ENCODE data around the gene ZFPM1. TPM values are rescaled to one million over a fixed set of nuclear protein-coding genes. Genes with fewer than 3 reads are reported as not detected.

Gene ZFPM1
- polyA plus RNA-seq, 1 of the 3 experiments (the other 2 are of a cell fraction) = 1.2 TPM

DNA sequence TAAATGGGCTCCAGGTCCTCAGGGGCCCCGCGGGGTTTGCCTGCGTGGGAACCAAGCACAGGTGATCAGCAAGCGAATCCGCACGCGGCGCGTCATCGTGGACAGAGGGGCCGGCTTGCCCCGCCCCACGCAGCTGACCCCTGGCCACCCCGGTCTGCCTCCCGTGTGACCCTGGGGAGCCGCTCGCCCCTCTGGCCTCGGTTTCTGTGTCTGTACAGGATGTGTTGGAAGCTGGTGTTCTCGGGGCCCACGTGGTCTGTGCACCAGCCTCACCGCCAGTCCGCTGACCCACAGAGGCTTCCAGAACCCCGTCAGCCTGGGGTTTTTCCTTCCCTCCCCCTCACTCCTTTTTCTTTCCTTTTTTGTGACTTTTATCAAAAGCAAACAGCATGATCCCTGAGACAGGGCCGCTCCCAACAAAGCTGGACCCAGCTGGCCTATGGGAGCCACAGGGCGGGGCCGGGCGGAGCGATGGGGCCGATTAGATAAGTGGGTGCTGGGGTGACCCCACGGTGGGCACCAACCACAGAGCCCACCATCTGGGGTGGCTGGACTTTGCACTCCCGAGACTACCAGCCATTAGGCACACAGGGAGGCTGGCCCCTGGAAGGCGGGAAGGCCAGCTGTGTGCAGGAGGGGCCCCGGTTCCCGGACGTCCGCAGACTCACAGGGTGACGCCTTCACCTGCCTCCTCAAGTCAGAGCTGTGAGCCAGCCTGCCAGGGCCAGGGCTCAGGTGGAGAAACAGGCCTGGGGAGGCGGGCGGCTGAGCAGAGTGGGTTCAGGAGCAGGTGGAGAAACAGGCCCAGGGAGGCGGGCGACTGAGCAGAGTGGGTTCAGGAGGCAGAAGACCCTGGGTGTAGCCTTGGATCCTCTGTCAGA is 56.0 kb downstream of the ZFPM1 start:
- Histone ChIP-seq H3K27ac (ENCODE audit: low read depth in 2 of 2, low read length in 1 of 2) (no peak overlapping the region; a peak in 1 of 4 replicates), H4K20me1 (ENCODE audit: insufficient read depth) (0 out of 2 replicates have a peak, but pooled peaks cover 7% of the 10 kb centered on the region), H3K4me1 (ENCODE audit: control insufficient read depth in 1 of 2, insufficient read depth in 2 of 2, low read depth in 1 of 2, low read length in 1 of 2) (peaks cover 0 to 69% of the 10 kb centered on the region in 2 experiments; a peak in 1 of 4 replicates), H3K79me2 (ENCODE audit: insufficient read depth) (no peaks in the 10 kb centered on the region), H3K9ac (no peak overlapping the region), H3K36me3 (replicated peaks in 1 of 2; ENCODE audit: control insufficient read depth in 1 of 2, insufficient read depth in 2 of 2, low read length in 1 of 2) (no peaks in the 10 kb centered on the region), H3K9me3 (no peaks in the 10 kb centered on the region), H3K27me3 (ENCODE audit: insufficient read depth) (no peaks in the 10 kb centered on the region), H3K4me3 (ENCODE audit: low read depth in 2 of 2, low read length in 1 of 2) (no peak overlapping the region), H3F3A (replicated peaks; ENCODE audit: insufficient read depth) (no peaks in the 10 kb centered on the region), H2AFZ (ENCODE audit: low read depth) (no peak overlapping the region), H3K9me2 (no peaks in the 10 kb centered on the region), H3K4me2 (no peak overlapping the region)
- WGBS (ENCODE audit: low lambda C conversion rate) = 94% methylated on average over 32 of the region's 41 CpGs
- ChIA-PET POLR2A (no interaction called here), CTCF (interaction anchor here (1.0 to 1.8 kb wide), 6 partner anchors 9 to 53 kb away, joined by 3 to 8 read pairs (median 4); no protein-coding TSS in a partner anchor)
- no peak for DNase-seq
- no peak for TF ChIP-seq NFIC (IDR thresholded peaks at IDR 0.05; ENCODE audit: borderline replicate concordance)
- TF ChIP-seq TAF1 (IDR thresholded peaks at IDR 0.05; ENCODE audit: borderline replicate concordance, low read depth, low read length) = no peak
- no peak for TF ChIP-seq IRF3 (IDR thresholded peaks at IDR 0.05; ENCODE audit: low read depth, low read length)
- TF ChIP-seq, protein P1, sequence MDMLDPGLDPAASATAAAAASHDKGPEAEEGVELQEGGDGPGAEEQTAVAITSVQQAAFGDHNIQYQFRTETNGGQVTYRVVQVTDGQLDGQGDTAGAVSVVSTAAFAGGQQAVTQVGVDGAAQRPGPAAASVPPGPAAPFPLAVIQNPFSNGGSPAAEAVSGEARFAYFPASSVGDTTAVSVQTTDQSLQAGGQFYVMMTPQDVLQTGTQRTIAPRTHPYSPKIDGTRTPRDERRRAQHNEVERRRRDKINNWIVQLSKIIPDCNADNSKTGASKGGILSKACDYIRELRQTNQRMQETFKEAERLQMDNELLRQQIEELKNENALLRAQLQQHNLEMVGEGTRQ (IDR thresholded peaks at IDR 0.05; ENCODE audit: borderline replicate concordance, low read depth, low read length) = no peak
- no peak for TF ChIP-seq JUND (IDR thresholded peaks at IDR 0.05)

- CTCF ChIA-PET = interaction anchor here (1.0 to 1.8 kb wide), 6 partner anchors 10 to 53 kb away, joined by 3 to 8 read pairs (median 4); no protein-coding TSS in a partner anchor
- POLR2A ChIA-PET = no interaction called here
- H2AFZ ChIP-seq (ENCODE audit: low read depth) = no peak overlapping the region
- no peak for TF ChIP-seq CTCF (IDR thresholded peaks at IDR 0.05)
- no peak for TF ChIP-seq YY1 (IDR thresholded peaks at IDR 0.05; ENCODE audit: low read depth)
- TF ChIP-seq ELF1 (IDR thresholded peaks at IDR 0.05) = no peak
- no peak for TF ChIP-seq EZH2phosphoT487 (IDR thresholded peaks at IDR 0.05; ENCODE audit: borderline replicate concordance, low read depth)
- TF ChIP-seq SIN3A (IDR thresholded peaks at IDR 0.05; ENCODE audit: borderline replicate concordance, low read depth, low read length) = no peak
- TF ChIP-seq, protein P2, sequence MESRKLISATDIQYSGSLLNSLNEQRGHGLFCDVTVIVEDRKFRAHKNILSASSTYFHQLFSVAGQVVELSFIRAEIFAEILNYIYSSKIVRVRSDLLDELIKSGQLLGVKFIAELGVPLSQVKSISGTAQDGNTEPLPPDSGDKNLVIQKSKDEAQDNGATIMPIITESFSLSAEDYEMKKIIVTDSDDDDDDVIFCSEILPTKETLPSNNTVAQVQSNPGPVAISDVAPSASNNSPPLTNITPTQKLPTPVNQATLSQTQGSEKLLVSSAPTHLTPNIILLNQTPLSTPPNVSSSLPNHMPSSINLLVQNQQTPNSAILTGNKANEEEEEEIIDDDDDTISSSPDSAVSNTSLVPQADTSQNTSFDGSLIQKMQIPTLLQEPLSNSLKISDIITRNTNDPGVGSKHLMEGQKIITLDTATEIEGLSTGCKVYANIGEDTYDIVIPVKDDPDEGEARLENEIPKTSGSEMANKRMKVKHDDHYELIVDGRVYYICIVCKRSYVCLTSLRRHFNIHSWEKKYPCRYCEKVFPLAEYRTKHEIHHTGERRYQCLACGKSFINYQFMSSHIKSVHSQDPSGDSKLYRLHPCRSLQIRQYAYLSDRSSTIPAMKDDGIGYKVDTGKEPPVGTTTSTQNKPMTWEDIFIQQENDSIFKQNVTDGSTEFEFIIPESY (IDR thresholded peaks at IDR 0.05; ENCODE audit: borderline replicate concordance, low read depth) = no peak
- TF ChIP-seq CHD2 (IDR thresholded peaks at IDR 0.05; ENCODE audit: low read length, partially characterized antibody) = no peak
- no peak for TF ChIP-seq IRF3 (IDR thresholded peaks at IDR 0.05; ENCODE audit: low read depth, low read length)
- TF ChIP-seq NFIC (IDR thresholded peaks at IDR 0.05; ENCODE audit: borderline replicate concordance) = no peak
- no peak for TF ChIP-seq MAX (IDR thresholded peaks at IDR 0.05; ENCODE audit: low read depth)
- TF ChIP-seq EP300 (IDR thresholded peaks at IDR 0.05; ENCODE audit: borderline replicate concordance in 1 of 2, low read depth in 1 of 2, low read length in 1 of 2) = no peak
- TF ChIP-seq, protein P3, sequence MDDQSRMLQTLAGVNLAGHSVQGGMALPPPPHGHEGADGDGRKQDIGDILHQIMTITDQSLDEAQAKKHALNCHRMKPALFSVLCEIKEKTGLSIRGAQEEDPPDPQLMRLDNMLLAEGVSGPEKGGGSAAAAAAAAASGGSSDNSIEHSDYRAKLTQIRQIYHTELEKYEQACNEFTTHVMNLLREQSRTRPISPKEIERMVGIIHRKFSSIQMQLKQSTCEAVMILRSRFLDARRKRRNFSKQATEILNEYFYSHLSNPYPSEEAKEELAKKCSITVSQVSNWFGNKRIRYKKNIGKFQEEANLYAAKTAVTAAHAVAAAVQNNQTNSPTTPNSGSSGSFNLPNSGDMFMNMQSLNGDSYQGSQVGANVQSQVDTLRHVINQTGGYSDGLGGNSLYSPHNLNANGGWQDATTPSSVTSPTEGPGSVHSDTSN (IDR thresholded peaks at IDR 0.05) = no peak
- TF ChIP-seq FOSL2 (IDR thresholded peaks at IDR 0.05; ENCODE audit: borderline replicate concordance, low read depth) = no peak
Observed at GRCh38 chr16:88509749-88510069, 56.6 kb downstream of the ZFPM1 start.

More at GRCh38 chr16:88509749-88510069, 56.6 kb downstream of the ZFPM1 start:
- Histone ChIP-seq H3F3A (replicated peaks; ENCODE audit: insufficient read depth) (no peaks in the 10 kb centered on the region), H3K9ac (no peak overlapping the region), H3K27ac (ENCODE audit: low read depth in 2 of 2, low read length in 1 of 2) (no peak overlapping the region; a peak in 1 of 4 replicates), H3K36me3 (replicated peaks in 1 of 2; ENCODE audit: control insufficient read depth in 1 of 2, insufficient read depth in 2 of 2, low read length in 1 of 2) (no peaks in the 10 kb centered on the region), H3K79me2 (ENCODE audit: insufficient read depth) (no peaks in the 10 kb centered on the region), H3K9me2 (no peaks in the 10 kb centered on the region), H3K4me2 (no peak overlapping the region), H4K20me1 (ENCODE audit: insufficient read depth) (0 out of 2 replicates have a peak, but pooled peaks cover 7% of the 10 kb centered on the region), H3K9me3 (no peaks in the 10 kb centered on the region), H3K4me3 (ENCODE audit: low read depth in 2 of 2, low read length in 1 of 2) (no peak overlapping the region), H3K27me3 (ENCODE audit: insufficient read depth) (no peaks in the 10 kb centered on the region), H3K4me1 (ENCODE audit: control insufficient read depth in 1 of 2, insufficient read depth in 2 of 2, low read depth in 1 of 2, low read length in 1 of 2) (peaks cover 0 to 64% of the 10 kb centered on the region in 2 experiments; a peak in 1 of 4 replicates)
- WGBS (ENCODE audit: low lambda C conversion rate) = 86% methylated on average over 11 of the region's 12 CpGs
- DNase-seq = no peak

Measured in SK-N-SH (cell line).